ENCODE measurements around the gene KANSL1.

DNA sequence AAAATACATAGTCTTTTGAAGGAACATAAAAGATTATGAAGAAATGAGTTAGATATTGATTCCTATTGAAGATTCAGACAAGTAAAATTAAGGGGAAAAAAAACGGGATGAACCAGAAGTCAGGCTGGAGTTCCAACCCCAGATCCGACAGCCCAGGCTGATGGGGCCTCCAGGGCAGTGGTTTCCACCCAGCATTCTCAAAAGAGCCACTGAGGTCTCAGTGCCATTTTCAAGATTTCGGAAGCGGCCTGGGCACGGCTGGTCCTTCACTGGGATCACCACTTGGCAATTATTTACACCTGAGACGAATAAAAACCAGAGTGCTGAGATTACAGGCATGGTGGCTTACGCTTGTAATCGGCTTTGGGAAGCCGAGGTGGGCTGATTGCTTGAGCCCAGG lies 184.6 kb downstream of the KANSL1 start:
- TF ChIP-seq, protein P1, sequence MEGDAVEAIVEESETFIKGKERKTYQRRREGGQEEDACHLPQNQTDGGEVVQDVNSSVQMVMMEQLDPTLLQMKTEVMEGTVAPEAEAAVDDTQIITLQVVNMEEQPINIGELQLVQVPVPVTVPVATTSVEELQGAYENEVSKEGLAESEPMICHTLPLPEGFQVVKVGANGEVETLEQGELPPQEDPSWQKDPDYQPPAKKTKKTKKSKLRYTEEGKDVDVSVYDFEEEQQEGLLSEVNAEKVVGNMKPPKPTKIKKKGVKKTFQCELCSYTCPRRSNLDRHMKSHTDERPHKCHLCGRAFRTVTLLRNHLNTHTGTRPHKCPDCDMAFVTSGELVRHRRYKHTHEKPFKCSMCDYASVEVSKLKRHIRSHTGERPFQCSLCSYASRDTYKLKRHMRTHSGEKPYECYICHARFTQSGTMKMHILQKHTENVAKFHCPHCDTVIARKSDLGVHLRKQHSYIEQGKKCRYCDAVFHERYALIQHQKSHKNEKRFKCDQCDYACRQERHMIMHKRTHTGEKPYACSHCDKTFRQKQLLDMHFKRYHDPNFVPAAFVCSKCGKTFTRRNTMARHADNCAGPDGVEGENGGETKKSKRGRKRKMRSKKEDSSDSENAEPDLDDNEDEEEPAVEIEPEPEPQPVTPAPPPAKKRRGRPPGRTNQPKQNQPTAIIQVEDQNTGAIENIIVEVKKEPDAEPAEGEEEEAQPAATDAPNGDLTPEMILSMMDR (IDR thresholded peaks at IDR 0.05) = no peak
- no peak for TF ChIP-seq POLR2AphosphoS5 (IDR thresholded peaks at IDR 0.05)
- no peak for TF ChIP-seq POLR2A (IDR thresholded peaks at IDR 0.05)
